LNCAP (cell line): ENCODE data around the gene ZNF70.

Experiments
- TF ChIP-seq, protein P1 (sequence below): fragments of 450-650 bp; IDR thresholded peaks from 2 replicates; pipeline ENCODE4 v1.5.1; 2017; ENCODE audit warnings: mild to moderate bottlenecking

The ZNF70 gene

DNA sequence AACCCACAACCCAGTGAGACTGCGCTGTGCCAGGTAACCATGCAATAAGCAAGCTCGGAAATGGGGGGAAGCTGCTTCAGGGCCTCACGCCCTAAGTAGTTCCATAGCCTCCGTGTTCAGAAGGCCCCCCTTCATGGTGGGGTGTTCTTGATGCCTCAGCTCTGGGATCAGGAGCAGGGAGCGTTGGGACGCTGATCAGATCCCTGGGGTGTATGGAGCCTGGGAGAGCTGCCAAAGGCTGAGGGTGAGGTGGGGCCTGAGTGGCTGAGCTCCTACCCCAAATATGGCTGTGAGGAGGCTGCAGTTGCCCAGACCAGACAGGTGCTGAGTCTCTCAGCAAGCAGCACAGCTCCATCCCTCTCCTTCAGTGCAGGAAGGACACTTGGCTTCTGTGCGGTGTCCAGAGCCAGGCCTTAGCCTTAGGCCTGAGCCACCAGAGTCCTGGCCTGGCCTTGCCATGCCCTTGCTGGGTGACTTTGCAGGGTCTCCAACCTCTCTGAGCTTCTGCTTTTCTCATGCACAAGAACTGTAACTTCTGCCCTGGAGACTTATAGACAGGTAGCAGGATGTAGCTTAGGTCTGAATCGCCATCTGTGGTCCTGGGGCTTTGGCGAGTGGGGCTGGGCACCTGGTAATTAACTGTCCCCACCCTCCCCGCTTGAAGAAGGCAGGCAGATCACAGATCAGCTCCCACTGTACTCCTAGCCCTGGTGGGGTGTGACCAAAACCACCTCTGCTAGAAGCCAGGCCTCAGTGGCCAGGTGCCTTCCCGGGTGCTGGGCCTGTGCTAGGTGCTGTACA, 27.1 kb upstream of the ZNF70 start:
- TF ChIP-seq, protein P1, sequence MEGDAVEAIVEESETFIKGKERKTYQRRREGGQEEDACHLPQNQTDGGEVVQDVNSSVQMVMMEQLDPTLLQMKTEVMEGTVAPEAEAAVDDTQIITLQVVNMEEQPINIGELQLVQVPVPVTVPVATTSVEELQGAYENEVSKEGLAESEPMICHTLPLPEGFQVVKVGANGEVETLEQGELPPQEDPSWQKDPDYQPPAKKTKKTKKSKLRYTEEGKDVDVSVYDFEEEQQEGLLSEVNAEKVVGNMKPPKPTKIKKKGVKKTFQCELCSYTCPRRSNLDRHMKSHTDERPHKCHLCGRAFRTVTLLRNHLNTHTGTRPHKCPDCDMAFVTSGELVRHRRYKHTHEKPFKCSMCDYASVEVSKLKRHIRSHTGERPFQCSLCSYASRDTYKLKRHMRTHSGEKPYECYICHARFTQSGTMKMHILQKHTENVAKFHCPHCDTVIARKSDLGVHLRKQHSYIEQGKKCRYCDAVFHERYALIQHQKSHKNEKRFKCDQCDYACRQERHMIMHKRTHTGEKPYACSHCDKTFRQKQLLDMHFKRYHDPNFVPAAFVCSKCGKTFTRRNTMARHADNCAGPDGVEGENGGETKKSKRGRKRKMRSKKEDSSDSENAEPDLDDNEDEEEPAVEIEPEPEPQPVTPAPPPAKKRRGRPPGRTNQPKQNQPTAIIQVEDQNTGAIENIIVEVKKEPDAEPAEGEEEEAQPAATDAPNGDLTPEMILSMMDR, result no peak

DNA sequence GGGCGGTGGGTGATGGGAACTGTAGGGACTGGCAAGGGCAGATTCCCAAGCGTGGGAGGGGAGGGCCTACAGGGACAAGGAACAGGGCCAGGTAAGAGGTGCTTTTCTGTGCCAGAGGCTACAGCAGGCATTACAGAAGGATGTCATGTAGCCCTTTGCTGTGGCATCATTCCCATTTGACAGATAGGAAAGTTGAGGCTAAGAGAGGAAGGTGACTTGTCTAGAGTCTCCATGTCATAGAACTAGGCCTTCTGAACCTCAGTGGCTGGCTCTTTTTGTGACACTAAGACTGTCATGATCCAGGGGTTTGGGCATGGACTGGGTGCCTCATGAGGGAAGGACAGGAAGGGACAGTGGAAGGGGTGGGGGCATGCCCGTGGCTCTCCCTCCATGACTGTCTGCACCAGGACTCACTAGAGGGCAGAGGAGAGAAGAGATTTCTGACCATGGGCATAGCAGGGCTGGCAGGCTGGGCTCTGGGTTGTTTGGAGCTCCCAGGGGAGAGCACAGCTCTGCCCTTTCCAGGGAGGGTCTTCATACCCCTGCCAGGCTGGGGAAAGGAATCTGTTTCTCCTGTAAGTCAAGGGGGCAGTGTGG, 25.0 kb upstream of the ZNF70 start:
- TF ChIP-seq, protein P1, result no peak

DNA sequence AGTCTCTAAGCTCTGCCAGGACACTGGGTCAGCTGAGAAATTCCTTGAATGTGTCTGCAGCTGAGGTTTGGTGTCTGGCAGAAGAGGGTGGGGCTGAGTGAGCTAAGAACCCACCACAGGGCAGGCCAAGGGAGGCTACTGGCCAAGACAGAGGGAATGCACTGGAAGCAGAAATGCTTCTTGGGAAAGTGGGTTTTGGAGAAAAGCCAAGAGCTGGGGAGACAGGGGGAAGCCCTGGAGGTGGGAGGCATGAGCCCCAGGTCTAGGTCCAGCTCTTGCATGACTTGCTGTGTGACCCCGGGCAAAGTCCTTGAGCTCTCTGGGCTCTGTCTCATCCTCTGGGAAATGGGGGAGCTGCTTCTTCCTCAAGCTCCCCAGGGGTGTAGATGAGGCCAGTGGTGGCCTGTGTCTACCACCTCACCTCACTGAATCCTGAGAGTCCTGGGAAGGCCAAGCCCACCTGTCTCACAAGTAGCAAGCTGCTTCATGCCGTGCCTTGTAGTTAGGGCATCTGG, 24.1 kb upstream of the ZNF70 start:
- TF ChIP-seq, protein P1, result no peak

DNA sequence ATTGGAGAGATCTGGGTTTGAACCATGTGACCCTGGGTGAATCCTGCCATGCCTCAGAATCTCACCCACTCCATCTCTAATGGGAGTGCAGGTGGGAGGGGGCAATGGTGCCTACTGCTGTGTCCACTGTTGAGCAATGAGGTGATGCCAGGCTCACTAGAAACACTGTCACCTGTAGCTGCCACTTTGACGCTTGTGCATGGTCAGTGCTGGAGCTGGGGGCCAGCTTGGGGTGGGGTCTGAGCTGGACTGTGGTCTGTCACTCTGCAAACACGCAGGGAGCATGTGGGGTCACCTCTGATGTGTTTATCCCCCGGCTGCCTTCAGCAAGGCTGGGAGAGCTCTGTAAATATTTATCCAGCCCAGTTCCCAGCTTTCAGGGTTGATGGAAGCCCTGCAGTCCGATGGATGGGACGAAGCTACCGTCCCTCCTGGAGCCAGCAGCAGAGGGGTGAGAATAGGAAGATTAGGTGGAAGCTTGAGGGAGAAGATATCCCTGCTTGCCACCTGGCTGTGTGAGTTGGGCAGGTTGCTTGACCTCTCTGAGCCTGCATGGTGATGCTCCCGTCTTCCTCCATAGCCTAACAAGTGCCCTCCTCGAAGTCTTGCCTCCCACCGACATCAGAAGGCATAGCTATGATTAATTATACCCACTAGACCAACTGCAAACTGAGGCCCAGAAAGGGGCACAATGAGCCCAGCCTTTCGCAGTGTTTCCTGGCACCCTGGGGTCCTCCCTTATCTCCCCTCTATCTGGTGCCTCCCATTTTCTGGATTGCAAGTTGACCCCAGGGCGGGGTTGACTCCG, 23.4 kb upstream of the ZNF70 start:
- TF ChIP-seq, protein P1, result no peak

DNA sequence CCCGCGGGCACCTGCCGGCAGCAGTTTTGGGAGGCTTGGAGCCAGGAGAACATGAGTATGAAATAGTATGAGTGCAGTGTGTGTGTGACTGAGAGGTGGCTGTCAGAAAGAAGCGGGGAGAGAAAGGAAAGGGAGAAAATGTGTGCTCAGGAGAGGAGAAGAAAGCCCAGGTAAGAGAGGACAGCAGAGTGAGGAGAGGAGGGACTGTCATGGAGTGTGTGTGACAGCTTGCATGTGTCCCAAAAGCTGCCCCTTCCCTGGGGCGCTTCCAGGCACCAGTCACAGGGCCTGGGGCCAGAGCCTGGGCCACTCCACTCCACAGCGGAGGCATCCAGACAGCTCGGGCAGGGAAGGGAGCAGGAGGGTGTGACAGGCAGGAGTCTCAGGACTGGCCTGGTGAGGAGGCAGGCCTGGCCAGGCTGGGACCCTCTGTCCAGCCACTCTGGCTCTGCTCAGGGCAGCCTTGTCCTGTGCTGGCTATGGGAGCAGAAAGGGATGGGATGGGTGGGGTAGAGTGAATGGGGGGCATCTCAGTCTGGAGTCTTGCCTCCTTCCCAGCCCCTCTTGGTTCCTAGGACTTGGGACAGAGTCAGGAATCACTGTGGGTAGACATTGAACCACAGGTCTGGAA, 22.7 kb upstream of the ZNF70 start:
- TF ChIP-seq, protein P1, result no peak

DNA sequence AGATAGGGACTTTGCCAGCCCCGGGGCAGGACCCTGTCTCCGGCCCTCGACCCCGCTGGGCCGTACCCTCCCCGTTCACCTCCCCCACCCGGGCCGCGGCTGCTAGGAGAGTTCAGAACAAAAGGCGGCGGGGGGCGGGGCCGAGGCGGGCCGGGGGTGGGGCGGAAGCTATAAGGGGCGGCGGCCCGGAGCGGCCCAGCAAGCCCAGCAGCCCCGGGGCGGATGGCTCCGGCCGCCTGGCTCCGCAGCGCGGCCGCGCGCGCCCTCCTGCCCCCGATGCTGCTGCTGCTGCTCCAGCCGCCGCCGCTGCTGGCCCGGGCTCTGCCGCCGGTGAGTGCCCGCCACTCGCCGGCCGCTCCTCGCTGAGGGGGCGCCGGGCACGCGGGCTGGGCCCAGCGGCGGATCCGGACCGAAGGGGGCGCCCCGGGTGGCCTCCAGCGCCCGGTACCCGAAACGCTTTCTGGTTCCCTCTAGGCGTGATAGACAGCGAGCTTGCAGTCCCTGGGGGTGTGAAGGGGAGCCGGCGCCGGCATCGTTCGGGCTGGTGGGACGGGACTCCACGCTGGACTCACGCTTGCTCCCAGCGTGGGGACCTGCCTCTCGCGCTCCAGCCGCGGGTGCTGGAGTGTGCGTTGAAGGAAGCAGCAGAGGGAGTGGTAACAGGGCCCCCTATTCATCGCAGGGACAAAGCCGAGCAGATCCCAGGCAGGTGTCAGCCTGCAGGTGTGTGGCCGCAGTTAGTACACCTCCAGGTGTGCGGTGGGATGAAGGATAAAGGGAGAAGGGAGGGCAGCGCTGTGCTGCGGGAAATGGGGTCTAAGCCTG, 21.9 kb upstream of the ZNF70 start, which contains the start of gene MMP11:
TSS of gene MMP11 (plus strand) at position 201 of the 825 bp plus-strand sequence. CDS start at position 223, 22 bp downstream.
- TF ChIP-seq, protein P1, result peak; percentile 38; the same call in 1 of the 2 replicates
